Epithelial cell of proximal tubule (primary cell): ENCODE data around the gene MIER2. TPM values are rescaled to one million over a fixed set of nuclear protein-coding genes. Genes with fewer than 3 reads are reported as not detected.
"Not testable (repeated sequence)": the region's sequence is repeated elsewhere in the genome, so short reads cannot be mapped to it uniquely, and the experiment has no call there.

ENCODE experiments used
- DNase-seq: peaks from one replicate; pipeline ENCODE4 v3.0.0-alpha.2; 2011; ENCODE audit warnings: low read depth
- H3K4me3 ChIP-seq: 2 replicates; pipeline ENCODE4 v1.5.1; 2011; ENCODE audit warnings: low read depth, mild to moderate bottlenecking, low read length
- total RNA-seq: library from RNA; depleted of rRNA; stranded (reverse); fragments of >200 nt; gene quantifications from 2 replicates; pipeline ENCODE4 v1.2.3, GENCODE V29; 2015
- TF ChIP-seq, protein P1 (sequence below): conservative IDR thresholded peaks from 2 replicates; pipeline ENCODE4 v1.5.1; 2012; ENCODE audit warnings: low read depth, mild to moderate bottlenecking, low read length

The MIER2 gene
- total RNA-seq, 1 donor from 2014 or later = 21.3 TPM

DNA sequence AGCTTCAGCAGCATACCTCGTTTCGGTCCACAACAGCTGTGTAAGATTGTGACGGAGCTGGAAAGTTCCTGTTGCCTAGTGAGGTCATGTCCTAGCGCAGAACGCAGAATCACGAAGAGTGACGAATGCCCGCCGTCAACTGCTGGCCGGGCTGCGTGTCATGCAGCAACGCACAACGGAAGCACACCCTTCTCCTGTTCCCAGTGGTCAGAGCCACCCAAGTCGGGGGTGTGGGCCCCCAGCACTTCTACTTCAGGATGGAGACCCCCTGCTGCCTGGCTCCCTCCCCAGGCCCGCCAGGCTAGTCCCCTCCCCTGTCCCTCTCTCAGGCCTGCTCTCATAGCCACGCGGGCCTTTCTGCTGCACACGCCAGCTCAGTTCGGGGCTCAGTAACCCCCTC, 38.4 kb upstream of the MIER2 start:
- no peak overlapping the region for H3K4me3 ChIP-seq
- TF ChIP-seq, protein P1, sequence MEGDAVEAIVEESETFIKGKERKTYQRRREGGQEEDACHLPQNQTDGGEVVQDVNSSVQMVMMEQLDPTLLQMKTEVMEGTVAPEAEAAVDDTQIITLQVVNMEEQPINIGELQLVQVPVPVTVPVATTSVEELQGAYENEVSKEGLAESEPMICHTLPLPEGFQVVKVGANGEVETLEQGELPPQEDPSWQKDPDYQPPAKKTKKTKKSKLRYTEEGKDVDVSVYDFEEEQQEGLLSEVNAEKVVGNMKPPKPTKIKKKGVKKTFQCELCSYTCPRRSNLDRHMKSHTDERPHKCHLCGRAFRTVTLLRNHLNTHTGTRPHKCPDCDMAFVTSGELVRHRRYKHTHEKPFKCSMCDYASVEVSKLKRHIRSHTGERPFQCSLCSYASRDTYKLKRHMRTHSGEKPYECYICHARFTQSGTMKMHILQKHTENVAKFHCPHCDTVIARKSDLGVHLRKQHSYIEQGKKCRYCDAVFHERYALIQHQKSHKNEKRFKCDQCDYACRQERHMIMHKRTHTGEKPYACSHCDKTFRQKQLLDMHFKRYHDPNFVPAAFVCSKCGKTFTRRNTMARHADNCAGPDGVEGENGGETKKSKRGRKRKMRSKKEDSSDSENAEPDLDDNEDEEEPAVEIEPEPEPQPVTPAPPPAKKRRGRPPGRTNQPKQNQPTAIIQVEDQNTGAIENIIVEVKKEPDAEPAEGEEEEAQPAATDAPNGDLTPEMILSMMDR = no peak

DNA sequence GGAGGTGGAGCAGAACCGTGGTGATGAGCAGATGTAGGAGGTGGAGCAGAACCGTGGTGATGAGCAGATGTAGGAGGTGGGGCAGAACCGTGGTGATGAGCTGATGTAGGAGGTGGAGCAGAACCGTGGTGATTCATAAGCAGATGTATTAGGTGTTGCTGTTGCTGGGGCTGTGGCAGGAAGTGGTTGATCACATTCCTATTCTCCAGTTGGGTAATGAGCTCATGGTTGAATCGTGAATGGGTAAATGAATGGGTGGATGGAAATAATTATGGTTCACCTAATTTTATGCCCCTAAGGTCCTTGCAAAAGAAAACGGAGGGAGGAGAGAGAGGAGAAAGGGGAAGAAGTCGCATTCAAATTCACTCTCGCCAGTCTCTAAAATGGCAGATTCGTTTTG, 38.0 kb upstream of the MIER2 start:
- peak; percentile 86 for DNase-seq
- not testable (repeated sequence) for H3K4me3 ChIP-seq

More for the DNA sequence above, 38.4 kb upstream of the MIER2 start:
- no peak for DNase-seq

- H3K4me3 ChIP-seq, DNase-seq: not testable (repeated sequence)
These were observed 37.3 kb upstream of the MIER2 start for GRCh38 chr19:381901-382300.

GRCh38 chr19:380618-381219, 36.1 kb upstream of the MIER2 start:
- not testable (repeated sequence) for H3K4me3 ChIP-seq, DNase-seq

GRCh38 chr19:379796-380195, 35.2 kb upstream of the MIER2 start:
- DNase-seq = no peak
- TF ChIP-seq, protein P1 = no peak
- no peak overlapping the region for H3K4me3 ChIP-seq

DNA sequence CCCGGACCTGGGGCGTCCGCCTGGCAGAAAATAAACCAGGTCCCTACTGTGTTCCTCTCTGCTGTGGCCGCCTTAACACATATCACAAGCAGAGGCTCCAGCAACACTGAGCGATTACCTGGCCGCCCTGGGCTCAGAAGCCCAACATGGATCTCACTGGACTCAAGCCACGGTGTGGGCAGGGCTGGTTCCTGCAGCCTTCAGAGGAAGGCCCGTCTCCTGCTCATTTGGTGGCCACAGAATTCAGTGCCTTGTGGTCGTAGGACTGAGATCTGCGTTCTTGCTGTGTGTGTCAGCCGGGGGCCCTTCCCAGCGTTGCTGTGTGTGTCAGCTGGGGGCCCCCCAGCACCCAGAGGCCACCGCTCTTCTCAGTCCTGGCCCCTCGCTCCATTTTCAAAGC, 34.1 kb upstream of the MIER2 start:
- TF ChIP-seq, protein P1 = no peak
- H3K4me3 ChIP-seq = no peak overlapping the region
- DNase-seq = no peak

DNA sequence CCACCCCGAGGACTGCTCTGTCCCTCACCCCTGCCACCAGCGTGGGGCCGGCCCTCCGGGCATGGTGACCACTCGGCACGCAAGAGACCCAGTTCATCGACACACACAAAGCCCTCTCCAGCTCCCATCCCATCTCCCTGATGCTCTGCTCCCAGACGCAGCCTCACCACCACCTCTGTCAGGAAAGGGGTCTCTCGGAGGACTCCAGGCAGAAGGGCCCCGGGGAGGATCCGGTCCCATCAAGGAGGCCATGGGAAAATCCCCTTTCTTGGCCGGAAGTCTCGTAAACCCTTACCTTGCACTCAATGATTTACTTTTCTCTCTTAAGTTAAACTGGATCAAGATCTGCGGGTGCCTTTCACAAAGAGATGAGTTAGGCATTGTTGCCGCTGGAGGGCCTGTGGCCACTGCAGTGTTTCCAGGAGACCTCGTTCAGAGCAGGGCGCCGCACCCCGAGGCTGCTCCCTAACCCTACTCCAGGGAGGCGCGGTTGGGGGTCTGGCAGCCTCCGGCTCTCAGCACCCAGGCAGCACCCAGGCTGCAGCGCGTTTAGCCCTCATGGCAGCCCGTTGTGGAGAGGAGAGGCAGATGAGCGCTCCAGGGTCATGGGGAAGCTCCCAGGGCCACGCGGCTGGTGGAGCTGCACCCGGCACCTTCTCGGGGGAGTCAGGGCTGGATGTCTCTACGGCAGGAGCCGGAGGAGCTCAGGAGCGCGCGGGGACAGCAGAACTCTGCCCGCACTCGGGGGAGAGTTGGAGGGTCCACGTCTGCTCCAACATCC, 33.4 kb upstream of the MIER2 start:
- DNase-seq = no peak
- H3K4me3 ChIP-seq = no peak overlapping the region
- TF ChIP-seq, protein P1 = peak; percentile 33

GRCh38 chr19:376111-376470, 31.5 kb upstream of the MIER2 start:
- no peak for DNase-seq
- TF ChIP-seq, protein P1 = no peak

More at GRCh38 chr19:376111-376470, 31.5 kb upstream of the MIER2 start:
- H3K4me3 ChIP-seq = no peak overlapping the region
